DMS53 treated with DMSO at 0.1 percent for 48 hours (cell line): Measurements from ENCODE around the gene TSPAN11.

Source experiments
- DNase-seq: peaks from one replicate; lab custom pipeline; 2025; ENCODE audit not compliant: unreplicated experiment; lab: John Stamatoyannopoulos, UW

TSPAN11 gene

DNA sequence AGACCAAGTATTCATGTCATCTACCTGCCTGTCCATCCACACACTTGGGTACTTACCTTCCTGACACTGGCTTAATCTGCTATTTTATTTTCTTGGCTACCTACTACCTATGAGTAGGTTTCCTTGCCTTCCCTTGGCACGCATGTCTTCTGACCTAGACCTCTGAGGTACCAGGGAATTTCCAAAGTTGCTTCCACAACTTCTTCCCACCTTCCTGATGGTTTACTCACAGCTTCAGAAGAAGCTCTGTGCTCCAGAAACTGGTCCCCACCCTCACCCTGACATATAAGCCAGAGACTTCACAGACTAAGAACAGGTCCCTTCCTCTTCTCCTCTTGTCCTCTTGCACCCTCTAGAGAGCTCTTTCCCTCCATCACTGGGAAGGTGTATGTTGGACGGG, 111.4 kb downstream of the TSPAN11 start:
- DNase-seq = no peak

DNA sequence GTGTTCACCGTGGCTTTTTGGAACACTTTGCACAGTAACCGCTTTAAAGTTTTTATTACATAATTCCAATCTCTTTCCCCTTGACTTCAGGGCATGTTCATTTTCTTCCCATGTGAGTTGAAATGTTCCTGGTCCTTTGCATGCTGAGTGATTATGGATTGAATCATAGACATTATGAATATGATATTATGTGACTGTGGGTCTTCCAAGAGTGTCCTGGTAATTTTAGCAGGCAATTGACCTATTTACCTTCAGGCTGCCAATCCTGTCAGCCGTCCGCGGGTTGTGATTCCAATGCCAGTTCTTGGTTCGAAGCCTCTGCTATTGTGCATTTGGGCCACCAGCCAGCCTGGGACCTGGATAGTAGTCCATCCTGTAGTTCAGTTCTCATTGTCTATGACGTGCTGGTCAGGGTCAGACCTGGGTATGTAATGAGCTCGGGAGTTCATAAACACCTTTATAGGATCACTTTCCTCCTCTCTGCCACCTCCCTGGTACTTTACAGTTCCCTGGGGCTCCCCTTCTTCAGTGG, 114.6 kb downstream of the TSPAN11 start:
- DNase-seq = no peak
